GM19395 (cell line): ENCODE results near the gene CYSRT1.
"Not testable (repeated sequence)": the region's sequence is repeated elsewhere in the genome, so short reads cannot be mapped to it uniquely, and the experiment has no call there.

Experiments used
- ATAC-seq: cut with Tn5 transposase; IDR thresholded peaks from one replicate; pipeline ENCODE4 v1.9.1; 2021; ENCODE audit warnings: mild to moderate bottlenecking, moderate library complexity; ENCODE audit not compliant: unreplicated experiment

The CYSRT1 gene

GRCh38 chr9:137235424-137236237, 10.7 kb downstream of the CYSRT1 start:
- no peak for ATAC-seq

GRCh38 chr9:137236238-137236935, 11.4 kb downstream of the CYSRT1 start:
- ATAC-seq: no peak

GRCh38 chr9:137236936-137237421, 12.0 kb downstream of the CYSRT1 start:
- no peak for ATAC-seq

- no peak for ATAC-seq
Measured at GRCh38 chr9:137237759-137238726, 13.1 kb downstream of the CYSRT1 start.

- not testable (repeated sequence) for ATAC-seq
Measured at GRCh38 chr9:137239541-137240200, 14.7 kb downstream of the CYSRT1 start.

- ATAC-seq: peak; percentile 31
Measured at GRCh38 chr9:137240318-137240840, 15.4 kb downstream of the CYSRT1 start.

- ATAC-seq: peak; percentile 78
Measured at GRCh38 chr9:137240841-137241489, 16.0 kb downstream of the CYSRT1 start, which contains the start of gene TUBB4B. TSS of gene TUBB4B (plus strand) at chr9:137241287. CDS start at chr9:137241361, 74 bp downstream.

GRCh38 chr9:137241490-137242268, 16.7 kb downstream of the CYSRT1 start:
- peak; percentile 7 for ATAC-seq

GRCh38 chr9:137242269-137243203, 17.6 kb downstream of the CYSRT1 start:
- ATAC-seq: no peak

- not testable (repeated sequence) for ATAC-seq
Measured at GRCh38 chr9:137243266-137243625, 18.3 kb downstream of the CYSRT1 start.

- no peak for ATAC-seq
Measured at GRCh38 chr9:137243626-137244485, 18.9 kb downstream of the CYSRT1 start.

GRCh38 chr9:137244486-137245449, 19.8 kb downstream of the CYSRT1 start:
- no peak for ATAC-seq

GRCh38 chr9:137245450-137246421, 20.8 kb downstream of the CYSRT1 start:
- ATAC-seq: no peak

- ATAC-seq: no peak
Measured at GRCh38 chr9:137247135-137247915, 22.4 kb downstream of the CYSRT1 start.
